GM12872 (cell line): ENCODE results near the gene MYH6.

Experiments
- CTCF ChIP-seq: IDR thresholded peaks from 3 replicates; pipeline ENCODE4 v1.5.1; 2011; ENCODE audit warnings: low read depth, mild to moderate bottlenecking, low read length, moderate library complexity; ENCODE audit not compliant: insufficient read depth

MYH6 gene

GRCh38 chr14:23371865-23372264 is 36.2 kb downstream of the MYH6 start:
- no peak for TF ChIP-seq CTCF

- TF ChIP-seq CTCF, result no peak
Observed at GRCh38 chr14:23370221-23370620, 37.9 kb downstream of the MYH6 start.

- TF ChIP-seq CTCF, result no peak
Observed at GRCh38 chr14:23366426-23366921, 41.6 kb downstream of the MYH6 start.

GRCh38 chr14:23365732-23366425 is 42.2 kb downstream of the MYH6 start:
- no peak for TF ChIP-seq CTCF

- TF ChIP-seq CTCF, result no peak
Observed at GRCh38 chr14:23365036-23365731, 42.9 kb downstream of the MYH6 start, which contains the start of gene EFS. TSS of gene EFS (minus strand) at chr14:23365172. CDS start at chr14:23365025, 147 bp downstream.

GRCh38 chr14:23364164-23365035 is 43.7 kb downstream of the MYH6 start:
- no peak for TF ChIP-seq CTCF

GRCh38 chr14:23362200-23362599 is 45.9 kb downstream of the MYH6 start:
- TF ChIP-seq CTCF, result no peak
